ENCODE results near the gene CPE. TPM values are rescaled to one million over a fixed set of nuclear protein-coding genes. Genes with fewer than 3 reads are reported as not detected.

Gene CPE
- total and polyA plus RNA-seq, 2 of the 4 experiments (the other 2 are of a cell fraction), result 3.6 to 13.5 TPM

DNA sequence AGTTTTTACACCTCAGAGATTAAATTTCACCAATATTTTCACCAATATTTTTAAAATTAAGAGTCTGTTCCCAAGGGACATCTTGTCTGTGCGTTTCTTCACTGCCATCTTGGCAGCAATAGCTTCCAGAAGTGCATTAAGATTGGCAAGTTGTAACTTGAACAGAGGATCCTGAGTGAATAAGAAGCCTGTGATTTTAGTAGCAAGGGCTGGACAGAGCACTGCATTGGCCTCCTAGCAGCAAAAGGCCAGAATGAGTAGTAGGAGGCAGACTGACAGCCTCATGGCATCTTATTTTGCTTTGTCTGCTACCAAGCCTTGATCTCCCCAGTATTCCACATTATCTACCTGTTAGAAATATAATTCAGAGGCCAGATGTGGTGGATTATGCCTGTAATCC is 138.4 kb downstream of the CPE start:
- POLR2A ChIA-PET (ENCODE audit: unreplicated experiment), result no interaction called here
- H3K4me3 ChIP-seq (ENCODE audit: insufficient read depth, low read depth, low read length), result no peak overlapping the region
- CTCF ChIA-PET, result no interaction called here
- no peaks in the 10 kb centered on the region for H3K4me1 ChIP-seq (ENCODE audit: control insufficient read depth, insufficient read depth, low read length)
- H4K5ac ChIP-seq (ENCODE audit: low read depth, low read length), result no peak overlapping the region
- no peak overlapping the region for H2BK15ac ChIP-seq (ENCODE audit: low read depth, low read length)
- no peak overlapping the region for H4K8ac ChIP-seq (ENCODE audit: low read depth in 2 of 2, low read length in 2 of 2)
- H3K9me3 ChIP-seq (ENCODE audit: control insufficient read depth, insufficient read depth, low read length), result no peaks in the 10 kb centered on the region
- TF ChIP-seq MXI1 (IDR thresholded peaks at IDR 0.05; ENCODE audit: borderline replicate concordance, low read depth, low read length) (no peak), MAZ (IDR thresholded peaks at IDR 0.05; ENCODE audit: borderline replicate concordance, low read depth, low read length) (no peak), MAFK (IDR thresholded peaks at IDR 0.05; ENCODE audit: low read depth, low read length) (no peak), RFX5 (IDR thresholded peaks at IDR 0.05; ENCODE audit: low read depth, low read length) (no peak), FOS (IDR thresholded peaks at IDR 0.05; ENCODE audit: low read depth, low read length) (no peak), NFE2L2 (IDR thresholded peaks at IDR 0.05; ENCODE audit: low read depth, low read length) (no peak), RCOR1 (IDR thresholded peaks at IDR 0.05; ENCODE audit: insufficient replicate concordance, low read length) (no peak), BHLHE40 (IDR thresholded peaks at IDR 0.05; ENCODE audit: low read depth, low read length) (no peak), SMC3 (IDR thresholded peaks at IDR 0.05; ENCODE audit: low read depth, low read length) (no peak), CEBPB (IDR thresholded peaks at IDR 0.05; ENCODE audit: low read depth, low read length) (no peak), RAD21 (IDR thresholded peaks at IDR 0.05; ENCODE audit: low read length) (no peak)
- TF ChIP-seq, protein P1, sequence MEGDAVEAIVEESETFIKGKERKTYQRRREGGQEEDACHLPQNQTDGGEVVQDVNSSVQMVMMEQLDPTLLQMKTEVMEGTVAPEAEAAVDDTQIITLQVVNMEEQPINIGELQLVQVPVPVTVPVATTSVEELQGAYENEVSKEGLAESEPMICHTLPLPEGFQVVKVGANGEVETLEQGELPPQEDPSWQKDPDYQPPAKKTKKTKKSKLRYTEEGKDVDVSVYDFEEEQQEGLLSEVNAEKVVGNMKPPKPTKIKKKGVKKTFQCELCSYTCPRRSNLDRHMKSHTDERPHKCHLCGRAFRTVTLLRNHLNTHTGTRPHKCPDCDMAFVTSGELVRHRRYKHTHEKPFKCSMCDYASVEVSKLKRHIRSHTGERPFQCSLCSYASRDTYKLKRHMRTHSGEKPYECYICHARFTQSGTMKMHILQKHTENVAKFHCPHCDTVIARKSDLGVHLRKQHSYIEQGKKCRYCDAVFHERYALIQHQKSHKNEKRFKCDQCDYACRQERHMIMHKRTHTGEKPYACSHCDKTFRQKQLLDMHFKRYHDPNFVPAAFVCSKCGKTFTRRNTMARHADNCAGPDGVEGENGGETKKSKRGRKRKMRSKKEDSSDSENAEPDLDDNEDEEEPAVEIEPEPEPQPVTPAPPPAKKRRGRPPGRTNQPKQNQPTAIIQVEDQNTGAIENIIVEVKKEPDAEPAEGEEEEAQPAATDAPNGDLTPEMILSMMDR (conservative IDR thresholded peaks at IDR 0.05; ENCODE audit: low read depth, low read length), result no peak
- TF ChIP-seq, protein P2, sequence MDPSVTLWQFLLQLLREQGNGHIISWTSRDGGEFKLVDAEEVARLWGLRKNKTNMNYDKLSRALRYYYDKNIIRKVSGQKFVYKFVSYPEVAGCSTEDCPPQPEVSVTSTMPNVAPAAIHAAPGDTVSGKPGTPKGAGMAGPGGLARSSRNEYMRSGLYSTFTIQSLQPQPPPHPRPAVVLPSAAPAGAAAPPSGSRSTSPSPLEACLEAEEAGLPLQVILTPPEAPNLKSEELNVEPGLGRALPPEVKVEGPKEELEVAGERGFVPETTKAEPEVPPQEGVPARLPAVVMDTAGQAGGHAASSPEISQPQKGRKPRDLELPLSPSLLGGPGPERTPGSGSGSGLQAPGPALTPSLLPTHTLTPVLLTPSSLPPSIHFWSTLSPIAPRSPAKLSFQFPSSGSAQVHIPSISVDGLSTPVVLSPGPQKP (IDR thresholded peaks at IDR 0.05; ENCODE audit: borderline replicate concordance, low read depth, low read length), result no peak
- TF ChIP-seq, protein P3, sequence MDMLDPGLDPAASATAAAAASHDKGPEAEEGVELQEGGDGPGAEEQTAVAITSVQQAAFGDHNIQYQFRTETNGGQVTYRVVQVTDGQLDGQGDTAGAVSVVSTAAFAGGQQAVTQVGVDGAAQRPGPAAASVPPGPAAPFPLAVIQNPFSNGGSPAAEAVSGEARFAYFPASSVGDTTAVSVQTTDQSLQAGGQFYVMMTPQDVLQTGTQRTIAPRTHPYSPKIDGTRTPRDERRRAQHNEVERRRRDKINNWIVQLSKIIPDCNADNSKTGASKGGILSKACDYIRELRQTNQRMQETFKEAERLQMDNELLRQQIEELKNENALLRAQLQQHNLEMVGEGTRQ (IDR thresholded peaks at IDR 0.05; ENCODE audit: low read depth, low read length), result no peak
- no peaks in the 10 kb centered on the region for H4K20me1 ChIP-seq (ENCODE audit: insufficient read depth, low read length)
- DNase-seq (no peak), ATAC-seq (ENCODE audit: low read depth) (no peak)
- H2AFZ ChIP-seq (replicated peaks; ENCODE audit: low read length, poor library complexity), result no peak overlapping the region
- no peaks in the 10 kb centered on the region for H3K27me3 ChIP-seq (ENCODE audit: control insufficient read depth, insufficient read depth, low read length)
- H2AK9ac ChIP-seq (replicated peaks; ENCODE audit: low read depth, low read length, poor library complexity), result no peak overlapping the region
- no peak overlapping the region for H3K14ac ChIP-seq (replicated peaks; ENCODE audit: low read depth, low read length)
- no peak overlapping the region for H3K4ac ChIP-seq (ENCODE audit: low read depth, low read length)
- WGBS, 2 experiments (ENCODE audit: extremely low coverage in 2 of 2, insufficient read length in 1 of 2), result no CpG with 5 or more reads among the region's 1 CpG
- no peaks in the 10 kb centered on the region for H3K9me1 ChIP-seq (ENCODE audit: insufficient read depth, low read length)
- dilution Hi-C loops (cut with HindIII; ENCODE audit: low sequenced_read_pairs, unreplicated experiment) (no loop called here), in situ Hi-C loops (cut with MboI; ENCODE audit: low sequenced_read_pairs) (no loop called here), intact Hi-C loops (cut with micrococcal nuclease) (no loop called here)
- no TSS peak for BruUV-seq (replicated peaks)
- H2BK20ac ChIP-seq (ENCODE audit: low read depth, low read length), result no peak overlapping the region
- H4K91ac ChIP-seq (ENCODE audit: insufficient read depth, low read depth, low read length), result no peak overlapping the region
- no peak overlapping the region for H2BK5ac ChIP-seq (ENCODE audit: low read depth, low read length, poor library complexity, severe bottlenecking)
- H3K27ac ChIP-seq (ENCODE audit: insufficient read depth, low read length), result no peak overlapping the region
- H3K36me3 ChIP-seq (ENCODE audit: control insufficient read depth, insufficient read depth, low read length), result no peaks in the 10 kb centered on the region
- no peak overlapping the region for H3K56ac ChIP-seq (ENCODE audit: extremely low read depth, insufficient read depth, low read length)
- no peak overlapping the region for H3K23ac ChIP-seq (ENCODE audit: low read depth, low read length)
- H3K79me1 ChIP-seq (ENCODE audit: low read depth in 1 of 2, low read length in 2 of 2), result no peaks in the 10 kb centered on the region
- no peak overlapping the region for H2AK5ac ChIP-seq (ENCODE audit: low read depth, low read length)
- no peak overlapping the region for H3K18ac ChIP-seq (ENCODE audit: low read depth, low read length)
- no peak overlapping the region for H3K4me2 ChIP-seq (ENCODE audit: low read depth, low read length)
- no peak overlapping the region for H3K9ac ChIP-seq (ENCODE audit: low read depth, low read length)
- no peak overlapping the region for H2BK120ac ChIP-seq (ENCODE audit: low read depth, low read length)
